Stimulated activated naive CD8-positive, alpha-beta T cell treated with anti-CD3 and anti-CD28 coated beads, Interleukin-15, Interleukin-2, amounts not matched to agents 100 ng/mL and 50 ng/mL, for 24 hours (primary cell): ENCODE data around the gene AP1G2.
A peak's percentile ranks its signal among the peaks of the same experiment; 100 is the strongest.

Experiments used
- H3K27ac Mint-ChIP-seq: one replicate; pipeline ENCODE4 v1.8.0; 2021; ENCODE audit warnings: mild to moderate bottlenecking, mixed read lengths
- H3K27me3 Mint-ChIP-seq: one replicate; pipeline ENCODE4 v1.8.0; 2021; ENCODE audit warnings: mixed read lengths
- H3K36me3 Mint-ChIP-seq: one replicate; pipeline ENCODE4 v1.8.0; 2021; ENCODE audit warnings: low read depth, mixed read lengths
- H3K4me1 Mint-ChIP-seq: one replicate; pipeline ENCODE4 v1.8.0; 2021; ENCODE audit warnings: low read depth, mixed read lengths
- H3K4me3 Mint-ChIP-seq: one replicate; pipeline ENCODE4 v1.8.0; 2021; ENCODE audit warnings: mild to moderate bottlenecking, mixed read lengths
- H3K9me3 Mint-ChIP-seq: one replicate; pipeline ENCODE4 v1.8.0; 2021; ENCODE audit warnings: mixed read lengths

The AP1G2 gene

DNA sequence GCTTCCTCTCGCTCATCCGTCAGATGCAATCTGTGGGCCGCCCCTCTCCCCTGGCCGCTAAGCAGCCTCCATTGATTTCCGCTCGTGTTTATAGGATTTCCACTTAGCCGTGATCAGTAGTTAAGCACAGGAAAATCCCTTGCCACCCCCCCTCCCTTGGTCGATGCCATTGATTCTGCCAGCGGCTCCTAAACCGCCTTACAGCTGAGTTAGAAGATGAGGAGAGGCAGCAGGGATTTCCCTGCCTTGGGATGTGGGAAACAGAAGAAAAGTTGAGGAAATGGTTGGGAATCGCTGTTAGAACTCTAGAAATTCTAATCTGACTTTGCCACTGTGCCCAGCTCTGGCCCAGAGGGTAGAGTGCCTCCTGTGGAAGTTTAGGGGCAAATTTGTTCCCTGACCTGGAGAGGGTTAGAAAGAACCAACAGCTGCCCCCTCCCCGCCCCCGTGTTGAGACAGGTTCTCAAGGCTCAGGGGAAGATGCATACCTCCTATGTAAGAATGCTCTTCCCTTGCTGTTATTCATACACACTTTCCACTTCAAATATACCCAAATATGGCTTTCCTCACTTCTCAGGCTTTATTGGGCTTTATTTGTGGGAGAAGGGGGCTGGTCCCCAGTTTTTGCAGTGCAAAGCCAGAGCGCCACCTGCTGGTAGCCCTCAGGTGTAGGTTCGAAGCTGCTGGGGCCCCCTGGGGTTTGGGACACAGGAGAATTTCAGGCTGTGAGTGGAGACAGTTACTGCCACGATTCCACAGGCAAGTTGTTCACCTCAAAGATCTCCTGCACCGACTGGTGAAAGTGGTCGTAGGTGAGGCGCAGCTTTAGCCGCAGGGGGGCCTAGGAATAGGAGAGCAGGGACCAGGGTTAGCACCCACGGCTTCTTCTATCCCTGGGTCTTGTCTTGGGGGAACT lies 8.3 kb downstream of the AP1G2 start:
- Mint-ChIP-seq H3K27me3 (no peaks in the 10 kb centered on the region), H3K27ac (peak overlapping the region; percentile 88), H3K4me1 (peaks cover 62% of the 10 kb centered on the region), H3K36me3 (peaks cover 40% of the 10 kb centered on the region), H3K4me3 (no peak overlapping the region), H3K9me3 (no peaks in the 10 kb centered on the region)

DNA sequence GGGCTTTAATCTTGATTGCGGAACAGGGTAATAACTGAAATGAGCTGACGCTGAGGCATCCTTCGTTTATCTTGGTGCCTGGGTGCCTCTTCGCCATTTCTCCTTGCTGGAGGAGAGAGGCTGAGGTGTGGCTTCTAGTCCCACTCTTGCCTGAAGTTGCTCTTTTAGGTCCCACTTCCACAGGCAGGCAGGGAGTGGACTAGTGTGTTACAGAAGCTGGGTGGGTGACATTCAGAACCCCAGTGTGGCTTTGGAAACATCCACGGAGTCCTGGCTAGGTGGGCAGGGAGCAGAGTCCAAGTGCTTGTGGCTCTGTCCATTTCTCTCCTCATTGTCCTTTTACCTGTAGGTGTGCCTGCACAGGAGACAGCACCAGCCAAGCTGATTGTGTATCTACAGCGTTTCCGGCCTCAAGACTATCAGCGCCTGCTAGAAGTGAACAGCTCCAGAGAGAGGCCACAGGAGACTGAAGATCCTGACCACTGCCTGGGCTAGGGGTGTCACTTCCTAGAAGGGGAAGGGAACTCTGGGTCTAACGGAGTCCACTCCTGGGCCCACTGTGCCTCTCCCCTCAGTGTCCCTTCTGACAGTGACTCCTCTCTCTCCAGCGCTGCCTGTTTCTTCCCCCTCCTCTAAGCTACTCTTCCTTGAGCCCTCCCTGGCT lies 9.1 kb downstream of the AP1G2 start:
- peak overlapping the region; percentile 22 for H3K4me3 Mint-ChIP-seq
- H3K4me1 Mint-ChIP-seq = peaks cover 62% of the 10 kb centered on the region
- peak overlapping the region; percentile 88 for H3K27ac Mint-ChIP-seq
- no peaks in the 10 kb centered on the region for H3K9me3 Mint-ChIP-seq
- no peaks in the 10 kb centered on the region for H3K27me3 Mint-ChIP-seq
- H3K36me3 Mint-ChIP-seq = peaks cover 35% of the 10 kb centered on the region

DNA sequence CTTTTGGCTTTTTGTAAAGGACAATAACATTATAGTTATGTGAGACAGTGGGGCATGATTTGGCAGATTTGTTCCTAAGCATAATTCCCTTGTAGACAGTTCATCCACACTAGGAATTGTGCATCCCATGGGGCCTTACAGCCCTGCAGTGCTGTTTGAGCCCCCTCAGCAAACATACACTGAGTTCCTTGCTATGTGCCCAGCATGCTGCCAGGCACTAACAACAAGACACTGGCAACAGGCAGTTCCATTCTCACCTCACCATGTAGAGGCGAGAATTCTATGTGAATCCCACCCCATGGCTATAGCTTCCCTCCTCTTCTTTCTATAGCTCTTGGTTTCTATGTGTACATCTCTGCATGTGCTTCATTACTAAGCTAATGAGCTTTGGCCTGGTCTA lies 9.6 kb downstream of the AP1G2 start:
- peak overlapping the region; percentile 75 for H3K4me3 Mint-ChIP-seq
- no peaks in the 10 kb centered on the region for H3K27me3 Mint-ChIP-seq
- peaks cover 33% of the 10 kb centered on the region for H3K36me3 Mint-ChIP-seq
- H3K27ac Mint-ChIP-seq = peak overlapping the region; percentile 88
- H3K4me1 Mint-ChIP-seq = peaks cover 61% of the 10 kb centered on the region
- H3K9me3 Mint-ChIP-seq = no peaks in the 10 kb centered on the region

DNA sequence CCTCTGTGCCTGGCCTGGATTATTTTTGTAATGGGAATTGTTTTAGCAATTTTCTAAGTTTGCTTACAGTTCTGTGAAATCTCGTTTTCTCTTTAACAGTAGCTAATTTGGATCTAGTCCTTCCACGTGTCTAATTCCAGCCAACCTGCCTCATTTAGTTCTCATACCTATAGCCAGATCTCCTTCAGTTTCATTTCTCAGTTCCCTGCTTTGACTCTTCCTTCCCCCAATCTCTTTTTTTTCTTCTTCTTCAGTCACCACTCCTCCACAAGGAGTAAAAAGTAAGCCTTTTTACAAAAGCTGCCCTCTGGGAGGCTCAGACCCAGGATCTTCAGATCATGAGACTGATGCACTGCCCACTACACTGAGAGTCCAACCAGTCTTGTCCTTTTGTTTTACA lies 10.1 kb downstream of the AP1G2 start:
- Mint-ChIP-seq H3K27me3 (no peaks in the 10 kb centered on the region), H3K9me3 (no peaks in the 10 kb centered on the region), H3K36me3 (peaks cover 30% of the 10 kb centered on the region), H3K4me3 (peak overlapping the region; percentile 75), H3K4me1 (peaks cover 58% of the 10 kb centered on the region), H3K27ac (peak overlapping the region; percentile 88)

DNA sequence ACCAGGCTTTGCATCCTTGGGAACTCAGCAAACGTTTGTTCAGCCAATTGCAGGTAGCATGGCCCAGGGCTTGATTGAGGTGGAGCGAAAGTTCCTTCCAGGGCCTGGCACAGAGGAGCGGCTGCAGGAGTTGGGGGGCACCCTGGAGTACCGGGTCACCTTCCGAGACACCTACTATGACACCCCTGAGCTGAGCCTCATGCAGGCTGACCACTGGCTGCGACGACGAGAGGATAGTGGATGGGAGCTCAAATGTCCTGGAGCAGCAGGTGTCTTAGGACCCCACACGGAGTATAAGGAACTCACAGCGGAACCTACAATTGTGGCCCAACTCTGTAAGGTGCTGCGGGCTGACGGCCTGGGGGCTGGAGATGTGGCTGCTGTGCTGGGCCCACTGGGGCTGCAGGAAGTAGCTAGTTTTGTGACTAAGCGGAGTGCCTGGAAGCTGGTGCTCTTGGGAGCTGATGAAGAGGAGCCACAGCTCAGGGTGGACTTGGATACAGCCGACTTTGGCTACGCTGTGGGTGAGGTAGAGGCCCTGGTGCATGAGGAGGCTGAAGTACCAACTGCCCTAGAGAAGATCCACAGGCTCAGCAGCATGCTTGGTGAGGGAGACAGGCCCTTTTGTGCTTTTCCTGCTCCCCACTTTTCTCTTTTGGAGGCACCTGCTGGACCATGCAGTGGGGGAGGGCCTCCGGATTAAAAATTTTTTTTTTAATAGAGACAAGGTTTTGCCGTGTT lies 10.7 kb downstream of the AP1G2 start:
- peaks cover 28% of the 10 kb centered on the region for H3K36me3 Mint-ChIP-seq
- H3K4me1 Mint-ChIP-seq = peaks cover 60% of the 10 kb centered on the region
- H3K4me3 Mint-ChIP-seq = peak overlapping the region; percentile 93
- no peaks in the 10 kb centered on the region for H3K27me3 Mint-ChIP-seq
- peak overlapping the region; percentile 94 for H3K27ac Mint-ChIP-seq
- H3K9me3 Mint-ChIP-seq = no peaks in the 10 kb centered on the region

DNA sequence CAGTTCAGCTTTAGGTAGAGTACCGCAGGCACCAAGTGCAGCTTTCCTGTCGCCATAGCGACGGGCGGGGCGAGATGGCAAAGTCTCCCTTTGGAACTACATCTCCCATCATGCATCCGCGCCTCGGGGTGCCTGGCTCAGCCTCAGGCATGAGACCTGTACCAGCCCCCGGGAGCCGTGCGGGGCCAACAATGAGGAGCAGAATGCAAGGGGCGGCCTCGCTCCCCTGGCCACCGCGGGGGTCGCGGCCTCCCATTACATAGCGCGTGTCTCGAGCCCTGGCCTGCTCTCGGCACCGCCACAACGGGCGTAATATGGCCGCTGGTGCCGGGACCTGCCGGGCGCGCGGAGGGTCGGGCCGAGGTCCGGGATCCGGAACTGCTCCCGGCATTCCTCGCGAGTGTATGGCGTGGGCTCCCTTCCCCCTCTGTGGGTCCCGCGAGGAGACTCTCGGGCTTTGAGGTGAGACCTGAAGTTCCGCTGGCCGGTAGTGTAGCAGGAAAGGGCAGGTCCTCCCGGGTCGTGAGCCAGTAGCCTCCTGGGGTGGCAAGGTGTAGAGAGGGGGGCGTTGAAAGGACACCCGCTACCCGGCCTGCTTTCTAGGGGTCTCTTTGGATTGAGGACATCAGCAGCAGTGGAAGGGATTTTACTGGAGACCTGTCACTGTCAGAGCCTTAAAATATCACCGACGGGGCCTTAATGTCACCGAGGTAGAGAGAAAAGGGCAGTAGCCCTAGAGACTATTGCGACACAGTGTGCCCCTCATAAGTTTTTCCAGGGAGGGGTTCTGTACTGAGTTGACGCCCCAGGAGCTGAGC lies 11.5 kb downstream of the AP1G2 start, which contains the start of gene THTPA:
THTPA (plus strand) TSS at position 390 of the 818 bp plus-strand sequence. CDS start 487 bp downstream, outside the sequence.
- Mint-ChIP-seq H3K4me1 (peaks cover 57% of the 10 kb centered on the region), H3K36me3 (peaks cover 23% of the 10 kb centered on the region), H3K27ac (peak within 1 kb of the TSS; percentile 94)

DNA sequence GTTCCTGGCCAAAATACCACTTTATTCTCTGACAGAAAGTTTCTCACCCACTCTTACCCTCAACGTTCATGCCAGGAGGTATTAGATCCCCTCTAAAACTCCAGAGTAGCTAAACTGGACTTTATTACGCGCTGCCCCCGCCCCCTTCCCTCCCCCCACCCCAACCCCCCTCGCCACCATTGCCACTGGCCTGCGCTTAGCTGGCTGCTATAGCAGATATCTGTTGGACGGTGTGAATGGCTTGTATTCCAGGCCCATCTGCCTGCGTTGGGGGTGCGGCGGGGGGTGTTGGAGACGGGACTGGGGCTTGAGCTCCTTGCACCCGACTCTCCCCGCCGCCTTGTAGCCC lies 12.1 kb downstream of the AP1G2 start:
- Mint-ChIP-seq H3K27me3 (no peaks in the 10 kb centered on the region), H3K9me3 (no peaks in the 10 kb centered on the region), H3K27ac (peak overlapping the region; percentile 94), H3K4me1 (peaks cover 52% of the 10 kb centered on the region), H3K36me3 (peaks cover 22% of the 10 kb centered on the region), H3K4me3 (peak overlapping the region; percentile 93)

More for the DNA sequence above, 11.5 kb downstream of the AP1G2 start, which contains the start of gene THTPA:
- Mint-ChIP-seq H3K9me3 (no peaks in the 10 kb centered on the region), H3K27me3 (no peaks in the 10 kb centered on the region), H3K4me3 (peak within 1 kb of the TSS; percentile 93)

DNA sequence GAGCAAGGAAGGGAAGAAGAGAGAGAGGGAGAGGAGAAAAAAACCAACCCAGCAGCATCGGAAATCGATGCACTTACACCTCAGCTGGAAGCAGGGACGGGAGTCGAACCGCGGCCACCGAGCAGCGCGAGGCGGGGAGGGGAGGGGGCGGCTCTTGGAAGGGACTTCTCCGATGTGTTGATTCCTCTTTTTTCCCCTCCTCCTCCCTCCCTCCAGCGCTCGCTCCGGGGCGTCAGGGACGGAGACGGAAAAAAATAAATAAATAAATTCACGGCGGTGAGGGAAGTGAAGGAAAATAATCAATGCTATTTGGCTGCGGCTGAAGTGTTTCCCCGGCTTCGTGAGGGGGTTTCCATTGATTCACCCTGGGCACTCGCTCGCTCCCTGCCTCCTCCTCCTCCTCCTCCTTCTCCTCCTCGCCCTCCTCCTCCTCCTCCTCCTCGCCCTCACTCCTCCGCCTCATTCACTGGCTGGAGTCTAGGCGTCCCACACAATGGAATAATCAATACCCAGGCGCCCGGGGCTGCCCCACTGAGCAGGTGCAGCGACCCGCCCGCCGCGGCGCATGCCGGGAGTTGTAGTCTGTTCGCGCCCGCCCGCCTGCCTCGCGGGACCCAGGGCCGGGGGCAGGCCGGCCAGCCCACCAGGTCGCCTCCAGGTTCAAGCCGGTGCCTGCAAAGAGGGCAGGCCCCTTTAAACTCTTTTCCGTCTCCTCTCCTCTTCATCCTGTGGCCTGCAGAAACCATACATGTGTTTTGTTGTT lies 16.1 kb downstream of the AP1G2 start, which contains the start of gene ZFHX2:
ZFHX2 (minus strand) TSS at position 500 of the 763 bp plus-strand sequence. CDS start 16,440 bp downstream, outside the sequence.
- no peaks in the 10 kb centered on the region for H3K27me3 Mint-ChIP-seq
- H3K4me1 Mint-ChIP-seq = peaks cover 16% of the 10 kb centered on the region
- peak within 1 kb of the TSS; percentile 78 for H3K27ac Mint-ChIP-seq
- no peaks in the 10 kb centered on the region for H3K9me3 Mint-ChIP-seq
- H3K4me3 Mint-ChIP-seq = peak within 1 kb of the TSS; percentile 70
- H3K36me3 Mint-ChIP-seq = no peaks in the 10 kb centered on the region

DNA sequence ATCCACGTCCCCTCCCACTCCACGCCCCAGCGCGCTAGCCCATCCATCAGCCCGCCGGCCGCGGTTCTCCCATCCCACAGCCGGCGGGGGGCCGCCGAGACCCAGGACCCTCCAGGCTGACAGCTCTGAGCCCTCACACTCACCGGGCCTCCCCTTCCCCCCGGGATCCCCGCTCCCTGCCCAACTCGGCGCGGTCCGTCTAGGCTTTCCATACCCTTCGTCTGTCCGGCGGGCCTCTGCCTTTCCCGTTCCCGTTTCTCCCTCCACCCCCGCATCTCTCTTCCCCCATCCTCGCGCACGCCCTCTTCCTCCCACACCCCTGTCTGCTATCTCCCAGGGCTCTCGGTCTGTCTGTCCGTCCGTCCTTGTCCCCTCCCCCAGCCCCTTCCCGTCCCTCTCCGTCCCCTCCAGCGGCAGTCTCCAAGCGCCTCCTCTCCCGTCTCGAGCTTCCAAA lies 16.8 kb downstream of the AP1G2 start:
- H3K27me3 Mint-ChIP-seq = no peaks in the 10 kb centered on the region
- no peaks in the 10 kb centered on the region for H3K9me3 Mint-ChIP-seq
- H3K4me1 Mint-ChIP-seq = peaks cover 12% of the 10 kb centered on the region
- no peaks in the 10 kb centered on the region for H3K36me3 Mint-ChIP-seq
- H3K27ac Mint-ChIP-seq = peak overlapping the region; percentile 11
- H3K4me3 Mint-ChIP-seq = peak overlapping the region; percentile 70

DNA sequence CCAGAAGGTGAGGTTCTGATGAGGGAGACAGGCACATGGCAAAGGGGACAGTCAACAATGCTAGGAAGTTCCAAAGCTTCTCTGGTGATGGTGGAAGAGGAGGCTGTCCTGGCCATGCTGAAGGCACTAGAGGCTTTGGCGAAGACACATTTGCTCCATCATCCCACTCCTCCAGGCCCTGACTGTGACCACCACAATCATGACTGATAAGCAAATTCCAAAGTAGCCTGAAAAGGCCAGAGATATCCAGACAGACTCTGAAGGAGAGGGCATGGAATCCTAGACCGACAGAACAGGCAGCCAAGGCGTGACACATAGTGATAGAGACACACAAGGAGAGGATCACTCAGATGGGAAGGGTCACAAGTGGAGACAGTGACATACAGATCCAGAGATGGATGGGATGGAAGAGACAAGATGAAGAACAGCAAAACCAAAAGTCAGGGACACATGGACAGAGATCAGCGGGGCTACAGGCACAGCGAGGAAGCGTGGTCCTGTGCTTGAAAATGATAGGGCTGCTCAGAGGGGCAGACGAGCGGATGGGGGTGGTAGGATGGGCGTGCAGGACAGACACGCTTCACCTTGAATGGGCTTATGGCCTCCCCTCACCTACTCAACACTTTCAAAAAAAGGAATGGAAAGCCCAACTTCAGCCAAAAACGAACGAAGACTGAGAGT lies 17.3 kb downstream of the AP1G2 start:
- H3K27me3 Mint-ChIP-seq = no peaks in the 10 kb centered on the region
- no peak overlapping the region for H3K27ac Mint-ChIP-seq
- H3K36me3 Mint-ChIP-seq = no peaks in the 10 kb centered on the region
- no peak overlapping the region for H3K4me3 Mint-ChIP-seq
- H3K9me3 Mint-ChIP-seq = no peaks in the 10 kb centered on the region
- H3K4me1 Mint-ChIP-seq = peaks cover 10% of the 10 kb centered on the region

DNA sequence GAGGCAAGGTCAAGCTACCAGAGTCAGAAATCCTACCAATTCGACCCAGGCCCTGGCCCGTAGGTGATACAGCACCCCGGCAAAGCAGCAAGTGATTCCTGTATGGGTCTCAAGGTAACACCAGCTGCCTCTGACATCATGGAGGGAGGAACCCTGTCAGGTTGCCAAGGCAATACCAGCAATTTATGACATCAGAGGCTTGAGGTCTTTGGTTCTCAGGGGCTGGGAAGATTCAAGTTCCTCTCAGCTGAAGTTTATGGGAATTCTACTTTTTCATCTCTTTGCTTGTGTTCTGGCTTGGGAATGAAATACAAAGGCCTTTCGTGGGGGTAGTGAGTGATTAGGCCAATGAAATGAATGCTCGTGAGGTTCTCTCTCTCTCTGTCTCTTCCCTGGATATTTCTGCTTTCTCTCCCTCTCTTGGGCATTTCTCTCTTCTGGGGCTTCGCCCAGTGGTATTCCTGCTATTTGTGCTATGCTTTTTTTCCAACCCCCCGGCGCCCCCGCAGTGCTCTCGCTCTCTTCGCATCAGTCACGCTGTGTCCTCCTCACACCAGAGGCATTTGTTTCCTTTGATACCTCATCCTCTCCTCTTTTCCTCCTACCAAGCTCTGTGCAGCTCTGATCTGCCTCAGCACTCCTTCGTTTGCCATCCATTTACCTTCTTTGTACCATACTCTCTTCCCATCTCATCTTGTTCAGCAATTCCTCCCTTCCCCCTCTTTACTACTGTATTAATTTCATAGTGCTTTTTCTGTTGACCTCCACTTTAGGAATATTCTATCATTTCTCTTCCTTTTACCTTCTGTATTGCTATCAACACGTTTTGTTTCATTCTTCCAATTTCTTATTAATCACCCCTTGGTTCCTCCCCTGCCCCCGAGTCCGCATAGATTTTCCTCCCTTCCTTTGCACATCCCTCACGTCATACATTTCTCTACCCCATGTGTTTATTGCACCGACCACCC lies 19.0 kb downstream of the AP1G2 start:
- no peak overlapping the region for H3K27ac Mint-ChIP-seq
- no peaks in the 10 kb centered on the region for H3K9me3 Mint-ChIP-seq
- no peaks in the 10 kb centered on the region for H3K36me3 Mint-ChIP-seq
- peaks cover 5% of the 10 kb centered on the region for H3K4me1 Mint-ChIP-seq
- no peak overlapping the region for H3K4me3 Mint-ChIP-seq
- no peaks in the 10 kb centered on the region for H3K27me3 Mint-ChIP-seq

DNA sequence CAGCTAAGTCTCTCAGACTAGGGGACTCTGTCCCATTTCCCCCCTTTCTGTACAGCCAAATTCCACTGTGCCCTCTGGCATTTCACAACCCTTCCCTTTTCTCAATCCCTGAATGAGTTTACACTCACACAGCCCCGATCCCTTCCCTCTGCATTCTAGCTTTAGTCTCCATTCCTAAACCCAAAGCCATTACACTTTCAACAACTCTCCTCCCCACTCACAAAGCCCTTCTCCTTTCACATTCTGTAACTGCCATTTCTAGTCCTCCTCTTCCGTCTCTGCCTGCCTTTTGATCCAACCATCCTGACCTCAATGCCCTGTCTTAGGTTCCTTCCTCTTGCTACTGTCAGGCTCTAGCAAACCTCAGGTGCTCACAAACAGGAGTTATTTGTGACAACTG lies 19.7 kb downstream of the AP1G2 start:
- Mint-ChIP-seq H3K4me1 (peaks cover 5% of the 10 kb centered on the region), H3K4me3 (no peak overlapping the region), H3K27ac (no peak overlapping the region), H3K9me3 (no peaks in the 10 kb centered on the region), H3K36me3 (no peaks in the 10 kb centered on the region), H3K27me3 (no peaks in the 10 kb centered on the region)
